Measurements from ENCODE around the gene HOMER2. TPM values are rescaled to one million over a fixed set of nuclear protein-coding genes. Genes with fewer than 3 reads are reported as not detected.

Gene HOMER2
- total and polyA plus RNA-seq, 2 experiments from 2014 or later, result 24.4 to 54.5 TPM

- no peaks in the 10 kb centered on the region for H3K9me3 ChIP-seq (ENCODE audit: low read depth)
- no peaks in the 10 kb centered on the region for H3K36me3 ChIP-seq
- no peak for DNase-seq (ENCODE audit: low read depth in 1 of 2, low spot score in 1 of 2)
- H3K27me3 ChIP-seq, result no peaks in the 10 kb centered on the region
- no peak for TF ChIP-seq CTCF (IDR thresholded peaks at IDR 0.05; ENCODE audit: low read depth, low read length)
- no peak overlapping the region for H3K27ac ChIP-seq
- no peak overlapping the region for H3K4me3 ChIP-seq
- peaks cover 22% of the 10 kb centered on the region for H3K4me1 ChIP-seq (ENCODE audit: low read depth)
Observed at GRCh38 chr15:82970696-82971095, 18.2 kb upstream of the HOMER2 start.

GRCh38 chr15:82970078-82970686, 17.7 kb upstream of the HOMER2 start:
- Histone ChIP-seq H3K36me3 (no peaks in the 10 kb centered on the region), H3K9me3 (ENCODE audit: low read depth) (no peaks in the 10 kb centered on the region), H3K27me3 (no peaks in the 10 kb centered on the region), H3K4me1 (ENCODE audit: low read depth) (peaks cover 22% of the 10 kb centered on the region), H3K27ac (no peak overlapping the region), H3K4me3 (no peak overlapping the region)
- TF ChIP-seq CTCF (IDR thresholded peaks at IDR 0.05; ENCODE audit: low read depth, low read length), result no peak
- DNase-seq (ENCODE audit: low read depth in 1 of 2, low spot score in 1 of 2), result no peak

GRCh38 chr15:82969353-82969752, 16.8 kb upstream of the HOMER2 start:
- Histone ChIP-seq H3K36me3 (no peaks in the 10 kb centered on the region), H3K9me3 (ENCODE audit: low read depth) (no peaks in the 10 kb centered on the region), H3K27me3 (no peaks in the 10 kb centered on the region), H3K4me1 (ENCODE audit: low read depth) (peaks cover 22% of the 10 kb centered on the region), H3K4me3 (no peak overlapping the region), H3K27ac (no peak overlapping the region)
- no peak for TF ChIP-seq CTCF (IDR thresholded peaks at IDR 0.05; ENCODE audit: low read depth, low read length)
- DNase-seq (ENCODE audit: low read depth in 1 of 2, low spot score in 1 of 2), result no peak

DNA sequence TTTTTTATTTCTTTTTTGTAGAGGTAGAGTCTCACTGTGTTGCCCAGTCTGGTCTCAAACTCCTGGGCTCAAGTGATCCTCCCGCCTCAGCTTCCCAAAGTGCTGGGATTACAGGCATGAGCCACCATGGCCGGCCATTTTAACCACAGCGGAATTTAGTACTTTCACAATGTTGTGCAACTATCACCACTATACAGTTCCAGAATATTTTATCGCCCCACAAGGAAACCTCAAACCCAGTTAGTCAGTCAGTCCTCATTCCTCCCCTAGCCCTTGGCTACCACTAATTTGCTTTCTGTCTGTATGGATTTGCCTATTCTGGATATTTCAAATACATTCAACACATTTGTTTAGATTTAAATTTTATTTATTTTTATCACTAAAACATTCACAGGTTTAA, 15.5 kb upstream of the HOMER2 start:
- H3K4me1 ChIP-seq (ENCODE audit: low read depth), result peaks cover 22% of the 10 kb centered on the region
- no peak overlapping the region for H3K4me3 ChIP-seq
- no peak for TF ChIP-seq CTCF (IDR thresholded peaks at IDR 0.05; ENCODE audit: low read depth, low read length)
- no peaks in the 10 kb centered on the region for H3K27me3 ChIP-seq
- peak in 1 of 2 donors; percentile 77 for DNase-seq (ENCODE audit: low read depth in 1 of 2, low spot score in 1 of 2)
- H3K27ac ChIP-seq, result no peak overlapping the region
- no peaks in the 10 kb centered on the region for H3K36me3 ChIP-seq
- no peaks in the 10 kb centered on the region for H3K9me3 ChIP-seq (ENCODE audit: low read depth)

- Histone ChIP-seq H3K4me1 (ENCODE audit: low read depth) (peaks cover 21% of the 10 kb centered on the region), H3K27me3 (no peaks in the 10 kb centered on the region), H3K36me3 (no peaks in the 10 kb centered on the region), H3K27ac (no peak overlapping the region), H3K4me3 (no peak overlapping the region), H3K9me3 (ENCODE audit: low read depth) (no peaks in the 10 kb centered on the region)
- no peak for DNase-seq (ENCODE audit: low read depth in 1 of 2, low spot score in 1 of 2)
- no peak for TF ChIP-seq CTCF (IDR thresholded peaks at IDR 0.05; ENCODE audit: low read depth, low read length)
Observed at GRCh38 chr15:82966671-82967071, 14.2 kb upstream of the HOMER2 start.
